Smooth muscle cell (in vitro differentiated cells): ENCODE data around the gene KCNT1. TPM values are rescaled to one million over a fixed set of nuclear protein-coding genes. Genes with fewer than 3 reads are reported as not detected.

Experiments used
- DNase-seq: peaks from one replicate; lab custom pipeline; 2025; ENCODE audit not compliant: unreplicated experiment; lab: John Stamatoyannopoulos, UW
- H2AFZ ChIP-seq: fragments of 200-600 bp; sonication (generic); 2 replicates; pipeline ENCODE4 v1.6.0; 2016; ENCODE audit warnings: antibody characterized with exemption, low read depth, mild to moderate bottlenecking
- H3F3A ChIP-seq: fragments of 200-600 bp; sonication (generic); 2 replicates; pipeline ENCODE4 v1.6.0; 2017; ENCODE audit warnings: antibody characterized with exemption, low read depth
- H3K27ac ChIP-seq: fragments of 200-600 bp; sonication (generic); 2 replicates; pipeline ENCODE4 v1.5.1; 2016; ENCODE audit warnings: low read depth, mild to moderate bottlenecking
- H3K27me3 ChIP-seq: fragments of 200-600 bp; sonication (generic); 2 replicates; pipeline ENCODE4 v1.6.1; 2016; ENCODE audit warnings: low read depth, mild to moderate bottlenecking
- H3K36me3 ChIP-seq: fragments of 200-600 bp; sonication (generic); 2 replicates; pipeline ENCODE4 v1.5.1; 2016; ENCODE audit warnings: low read depth
- H3K4me1 ChIP-seq: fragments of 200-600 bp; sonication (generic); 2 replicates; pipeline ENCODE4 v1.5.1; 2016; ENCODE audit warnings: low read depth
- H3K4me2 ChIP-seq: fragments of 200-600 bp; sonication (generic); 2 replicates; pipeline ENCODE4 v1.6.0; 2016; ENCODE audit warnings: mild to moderate bottlenecking
- H3K4me3 ChIP-seq: fragments of 200-600 bp; sonication (generic); 2 replicates; pipeline ENCODE4 v1.5.1; 2016; ENCODE audit warnings: mild to moderate bottlenecking
- H3K79me2 ChIP-seq: fragments of 200-600 bp; sonication (generic); 2 replicates; pipeline ENCODE4 v1.6.0; 2016; ENCODE audit warnings: low read depth, mild to moderate bottlenecking
- H3K9ac ChIP-seq: fragments of 200-600 bp; sonication (generic); 2 replicates; pipeline ENCODE4 v1.6.0; 2016; ENCODE audit warnings: low read depth
- H3K9me3 ChIP-seq: fragments of 200-600 bp; sonication (generic); replicated peaks from 2 replicates; pipeline ENCODE4 v1.5.1; 2016; ENCODE audit warnings: low read depth
- H4K20me1 ChIP-seq: fragments of 200-600 bp; sonication (generic); 2 replicates; pipeline ENCODE4 v1.6.0; 2016; ENCODE audit warnings: low read depth
- CTCF ChIP-seq: fragments of 200-600 bp; sonication (generic); IDR thresholded peaks from 2 replicates; pipeline ENCODE4 v1.5.1; 2017; ENCODE audit warnings: borderline replicate concordance, mild to moderate bottlenecking, antibody characterized with exemption; ENCODE audit not compliant: insufficient read depth, poor library complexity, severe bottlenecking
- WGBS: methylation state at CpG from one replicate; pipeline ENCODE4 v1.1.7; 2016; ENCODE audit warnings: low lambda C conversion rate; 5-methylcytosine and 5-hydroxymethylcytosine counted together
- polyA plus RNA-seq: library from polyadenylated mRNA; unstranded; fragments of >200 nt; fragmentation: Nextera tagmentation; extraction: Ambion mirVana; gene quantifications from 2 replicates; pipeline ENCODE4 v1.2.1, GENCODE V29; 2016
- total RNA-seq: library from RNA; depleted of rRNA; stranded (reverse); fragments of >200 nt; gene quantifications from 2 replicates; pipeline ENCODE4 v1.2.3, GENCODE V29; 2014

The KCNT1 gene
- total and polyA plus RNA-seq, 2 experiments from 2014 or later = not detected

GRCh38 chr9:135722365-135722764 is 20.4 kb downstream of the KCNT1 start:
- Histone ChIP-seq H3K9me3 (no peaks in the 10 kb centered on the region), H3K9ac (no peak overlapping the region), H4K20me1 (no peaks in the 10 kb centered on the region), H3K27ac (no peak overlapping the region), H3K36me3 (no peaks in the 10 kb centered on the region), H3K79me2 (no peaks in the 10 kb centered on the region), H3K4me1 (no peaks in the 10 kb centered on the region), H3K4me2 (no peak overlapping the region), H2AFZ (no peak overlapping the region), H3F3A (no peaks in the 10 kb centered on the region), H3K4me3 (no peak overlapping the region), H3K27me3 (no peaks in the 10 kb centered on the region)
- TF ChIP-seq CTCF = no peak
- 79% methylated on average over 18 of the region's 18 CpGs for WGBS
- no peak for DNase-seq

- no peaks in the 10 kb centered on the region for H3K9me3 ChIP-seq
- DNase-seq = no peak
- no peaks in the 10 kb centered on the region for H3K27me3 ChIP-seq
- no peaks in the 10 kb centered on the region for H3F3A ChIP-seq
- WGBS = 92% methylated on average over 16 of the region's 16 CpGs
- no peaks in the 10 kb centered on the region for H3K79me2 ChIP-seq
- no peaks in the 10 kb centered on the region for H3K36me3 ChIP-seq
- no peaks in the 10 kb centered on the region for H4K20me1 ChIP-seq
- H3K4me3 ChIP-seq = no peak overlapping the region
- H3K9ac ChIP-seq = no peak overlapping the region
- no peak overlapping the region for H3K4me2 ChIP-seq
- no peaks in the 10 kb centered on the region for H3K4me1 ChIP-seq
- no peak for TF ChIP-seq CTCF
- H3K27ac ChIP-seq = no peak overlapping the region
- no peak overlapping the region for H2AFZ ChIP-seq
Observed at GRCh38 chr9:135724186-135724787, 22.3 kb downstream of the KCNT1 start.

- Histone ChIP-seq H3K4me2 (no peak overlapping the region), H2AFZ (no peak overlapping the region), H3K4me3 (no peak overlapping the region), H3K9me3 (no peaks in the 10 kb centered on the region), H3F3A (no peaks in the 10 kb centered on the region), H3K4me1 (no peaks in the 10 kb centered on the region), H4K20me1 (no peaks in the 10 kb centered on the region), H3K27ac (no peak overlapping the region), H3K79me2 (no peaks in the 10 kb centered on the region), H3K36me3 (no peaks in the 10 kb centered on the region), H3K9ac (no peak overlapping the region), H3K27me3 (no peaks in the 10 kb centered on the region)
- TF ChIP-seq CTCF = peak; percentile 4
- DNase-seq = no peak
- 86% methylated on average over 9 of the region's 16 CpGs for WGBS
Observed at GRCh38 chr9:135726138-135726853, 24.3 kb downstream of the KCNT1 start.
